LNCaP clone FGC (cell line): ENCODE data around the gene SGSM2.

ENCODE experiments used
- DNase-seq: peaks from one replicate; pipeline ENCODE4 v3.0.0-alpha.2; 2011; ENCODE audit warnings: low read depth
- H3K4me3 ChIP-seq: 2 replicates; pipeline ENCODE4 v1.5.1; 2011; ENCODE audit warnings: mild to moderate bottlenecking, low read depth, low read length, control low read depth
- CTCF ChIP-seq: IDR thresholded peaks from 2 replicates; pipeline ENCODE4 v1.5.1; 2012; ENCODE audit warnings: mild to moderate bottlenecking; ENCODE audit not compliant: control insufficient read depth, insufficient read depth; ENCODE audit errors: extremely low read depth

Gene SGSM2

GRCh38 chr17:2366747-2367494 lies 29.6 kb downstream of the SGSM2 start:
- TF ChIP-seq CTCF, result peak; percentile 32; the same call in 1 of the 2 replicates
- DNase-seq, result no peak
- H3K4me3 ChIP-seq, result no peak overlapping the region

GRCh38 chr17:2368359-2368758 lies 31.1 kb downstream of the SGSM2 start:
- no peak for DNase-seq
- TF ChIP-seq CTCF, result no peak
- no peak overlapping the region for H3K4me3 ChIP-seq

GRCh38 chr17:2369039-2369438 lies 31.7 kb downstream of the SGSM2 start:
- no peak for TF ChIP-seq CTCF
- no peak for DNase-seq
- no peak overlapping the region for H3K4me3 ChIP-seq

- TF ChIP-seq CTCF, result no peak
- no peak overlapping the region for H3K4me3 ChIP-seq
- DNase-seq, result no peak
Measured at GRCh38 chr17:2369551-2370210, 32.4 kb downstream of the SGSM2 start.

GRCh38 chr17:2370211-2370589 lies 32.9 kb downstream of the SGSM2 start:
- H3K4me3 ChIP-seq, result no peak overlapping the region
- TF ChIP-seq CTCF, result no peak
- no peak for DNase-seq

GRCh38 chr17:2371183-2372130 lies 34.2 kb downstream of the SGSM2 start:
- DNase-seq, result no peak
- TF ChIP-seq CTCF, result no peak
- no peak overlapping the region for H3K4me3 ChIP-seq
